Activated gamma-delta T cell treated with Interleukin-2 at 50 U/mL for 16 hours (primary cell): ENCODE data around the gene NPIPA8.
"Not testable (repeated sequence)": the region's sequence is repeated elsewhere in the genome, so short reads cannot be mapped to it uniquely, and the experiment has no call there.

Experiments
- DNase-seq: peaks from one replicate; pipeline ENCODE4 v3.0.0-alpha.2; 2020

The NPIPA8 gene

DNA sequence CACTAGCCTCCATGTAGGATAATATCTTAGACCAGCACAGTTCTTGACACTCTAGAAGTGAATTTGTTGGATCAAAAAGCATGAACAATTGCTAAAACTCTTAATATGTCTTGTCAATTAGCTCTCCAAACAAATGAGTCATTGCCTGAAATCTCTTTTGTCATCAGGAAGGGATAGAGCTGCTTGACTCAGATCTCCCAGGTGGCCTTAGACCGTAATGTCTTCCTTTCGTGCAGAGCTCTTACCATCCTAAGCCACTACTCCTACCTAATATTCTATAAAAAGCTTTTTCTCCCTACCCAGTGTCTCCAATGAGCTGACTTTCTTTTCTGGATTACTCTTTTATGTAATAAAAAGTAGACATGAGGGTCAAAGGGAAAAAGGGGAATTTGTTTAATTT, 66.4 kb downstream of the NPIPA8 start:
- not testable (repeated sequence) for DNase-seq
